ENCODE results near the gene EXTL1. TPM values are rescaled to one million over a fixed set of nuclear protein-coding genes. Genes with fewer than 3 reads are reported as not detected.

EXTL1 gene
- polyA plus RNA-seq, 6 donors from 2014 or later: not detected

- Mint-ChIP-seq H3K4me3 (no peak overlapping the region), H3K4me1 (no peaks in the 10 kb centered on the region), H3K27ac (no peak overlapping the region), H3K9me3 (no peaks in the 10 kb centered on the region), H3K36me3 (no peaks in the 10 kb centered on the region), H3K27me3 (peaks cover 29 to 58% (median 50%) of the 10 kb centered on the region in 3 donors)
- ATAC-seq (ENCODE audit: low read depth in 2 of 2) (no peak), DNase-seq (no peak)
Observed at GRCh38 chr1:26060832-26061574, 39.4 kb downstream of the EXTL1 start.

DNA sequence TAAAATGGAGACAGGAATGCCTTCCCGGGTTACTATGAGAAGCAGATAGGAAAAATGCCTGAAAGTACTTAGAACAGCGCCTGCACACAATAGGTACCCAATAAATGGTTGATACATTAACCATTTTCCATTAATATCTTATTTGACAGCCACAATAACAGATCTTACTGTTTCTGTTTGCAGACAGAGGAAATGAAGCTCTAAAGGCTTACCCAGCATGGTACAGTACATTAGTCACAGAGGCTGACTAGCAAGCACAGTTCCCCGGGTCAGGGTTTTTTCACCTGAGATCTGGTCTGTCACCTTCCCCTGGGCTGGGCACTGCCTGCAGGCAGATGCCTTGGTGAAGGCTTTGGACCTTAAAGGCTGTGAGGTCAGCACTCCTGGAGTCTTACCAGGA is 43.0 kb downstream of the EXTL1 start:
- no peak for ATAC-seq (ENCODE audit: low read depth in 2 of 2)
- no peak overlapping the region for H3K27ac Mint-ChIP-seq

DNA sequence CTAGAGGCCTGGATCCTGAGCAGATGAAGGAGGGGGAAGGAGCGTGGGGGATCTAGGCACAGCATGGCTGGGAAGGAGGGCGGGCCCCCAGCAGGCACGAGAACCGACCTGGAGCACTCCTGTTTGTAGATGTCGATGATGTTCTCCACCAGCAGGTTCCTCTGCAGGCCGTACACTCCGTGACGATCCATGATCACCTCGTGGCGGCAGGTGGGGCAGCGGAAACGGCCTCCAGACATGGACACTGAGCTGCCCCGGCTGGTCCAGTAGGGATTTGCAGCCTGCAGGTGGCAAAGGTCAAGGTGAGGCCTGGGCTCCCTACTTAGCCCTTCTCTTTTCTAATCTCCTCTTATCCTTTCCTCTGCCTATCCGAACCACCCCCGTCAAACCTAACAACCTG is 44.6 kb downstream of the EXTL1 start:
- Mint-ChIP-seq H3K4me1 (no peaks in the 10 kb centered on the region), H3K36me3 (no peaks in the 10 kb centered on the region), H3K27ac (no peak overlapping the region), H3K4me3 (no peak overlapping the region), H3K9me3 (no peaks in the 10 kb centered on the region), H3K27me3 (peaks cover 40 to 51% (median 41%) of the 10 kb centered on the region in 3 donors)
- ATAC-seq (ENCODE audit: low read depth in 2 of 2) (no peak), DNase-seq (no peak)

More for the DNA sequence above, 43.0 kb downstream of the EXTL1 start:
- H3K36me3 Mint-ChIP-seq: no peaks in the 10 kb centered on the region
- H3K4me1 Mint-ChIP-seq: no peaks in the 10 kb centered on the region
- no peak for DNase-seq
- no peaks in the 10 kb centered on the region for H3K9me3 Mint-ChIP-seq
- no peak overlapping the region for H3K4me3 Mint-ChIP-seq
- peaks cover 29 to 57% (median 53%) of the 10 kb centered on the region in 3 donors for H3K27me3 Mint-ChIP-seq

- Mint-ChIP-seq H3K9me3 (no peaks in the 10 kb centered on the region), H3K27ac (no peak overlapping the region), H3K36me3 (no peaks in the 10 kb centered on the region), H3K27me3 (peaks cover 41 to 54% (median 42%) of the 10 kb centered on the region in 3 donors), H3K4me3 (no peak overlapping the region), H3K4me1 (no peaks in the 10 kb centered on the region)
- no peak for DNase-seq
- ATAC-seq (ENCODE audit: low read depth in 2 of 2): no peak
Observed at GRCh38 chr1:26066857-26067256, 45.3 kb downstream of the EXTL1 start.

- ATAC-seq (ENCODE audit: low read depth in 2 of 2) (no peak), DNase-seq (no peak)
- Mint-ChIP-seq H3K27me3 (peaks cover 46 to 57% (median 48%) of the 10 kb centered on the region in 3 donors), H3K4me3 (no peak within 1 kb of the TSS), H3K36me3 (no peaks in the 10 kb centered on the region), H3K27ac (peak within 1 kb of the TSS in 1 of 6 donors; percentile 72), H3K4me1 (no peaks in the 10 kb centered on the region), H3K9me3 (no peaks in the 10 kb centered on the region)
Observed at GRCh38 chr1:26067432-26067911, 45.9 kb downstream of the EXTL1 start, which contains the start of gene TRIM63. Gene TRIM63, minus strand, starts transcription at chr1:26067630. Its CDS starts 136 bp downstream, at chr1:26067494.

DNA sequence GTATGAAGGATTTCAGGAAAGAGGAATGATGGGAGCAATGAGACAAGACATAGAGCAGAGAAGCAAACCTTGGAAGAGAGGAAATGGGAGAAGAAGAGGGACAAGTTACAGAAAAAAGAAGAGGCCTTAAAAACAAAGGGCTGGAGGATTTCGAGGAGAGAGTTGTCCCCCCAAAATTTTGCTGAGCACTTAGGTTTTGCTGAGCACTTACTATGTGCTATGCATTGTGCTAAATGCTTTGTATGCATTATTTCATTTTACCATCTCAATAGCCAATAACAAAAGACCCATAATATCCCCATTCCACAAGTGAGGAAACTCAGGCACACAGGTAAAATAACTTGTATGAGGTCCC is 48.3 kb downstream of the EXTL1 start:
- Mint-ChIP-seq H3K4me1 (no peaks in the 10 kb centered on the region), H3K4me3 (no peak overlapping the region), H3K27ac (no peak overlapping the region), H3K36me3 (no peaks in the 10 kb centered on the region), H3K27me3 (peaks cover 36 to 63% (median 41%) of the 10 kb centered on the region in 3 donors), H3K9me3 (no peaks in the 10 kb centered on the region)
- DNase-seq (no peak), ATAC-seq (ENCODE audit: low read depth in 2 of 2) (no peak)

GRCh38 chr1:26070296-26070962 is 48.9 kb downstream of the EXTL1 start:
- ATAC-seq (ENCODE audit: low read depth in 2 of 2): no peak
- Mint-ChIP-seq H3K36me3 (no peaks in the 10 kb centered on the region), H3K4me3 (no peak overlapping the region), H3K9me3 (no peaks in the 10 kb centered on the region), H3K27me3 (peaks cover 36 to 60% (median 41%) of the 10 kb centered on the region in 3 donors), H3K4me1 (no peaks in the 10 kb centered on the region), H3K27ac (no peak overlapping the region)
- DNase-seq: no peak

GRCh38 chr1:26070963-26071342 is 49.4 kb downstream of the EXTL1 start:
- Mint-ChIP-seq H3K27ac (no peak overlapping the region), H3K27me3 (peaks cover 38 to 55% (median 41%) of the 10 kb centered on the region in 3 donors), H3K4me3 (no peak overlapping the region), H3K36me3 (no peaks in the 10 kb centered on the region), H3K9me3 (no peaks in the 10 kb centered on the region), H3K4me1 (no peaks in the 10 kb centered on the region)
- ATAC-seq (ENCODE audit: low read depth in 2 of 2) (no peak), DNase-seq (no peak)

DNA sequence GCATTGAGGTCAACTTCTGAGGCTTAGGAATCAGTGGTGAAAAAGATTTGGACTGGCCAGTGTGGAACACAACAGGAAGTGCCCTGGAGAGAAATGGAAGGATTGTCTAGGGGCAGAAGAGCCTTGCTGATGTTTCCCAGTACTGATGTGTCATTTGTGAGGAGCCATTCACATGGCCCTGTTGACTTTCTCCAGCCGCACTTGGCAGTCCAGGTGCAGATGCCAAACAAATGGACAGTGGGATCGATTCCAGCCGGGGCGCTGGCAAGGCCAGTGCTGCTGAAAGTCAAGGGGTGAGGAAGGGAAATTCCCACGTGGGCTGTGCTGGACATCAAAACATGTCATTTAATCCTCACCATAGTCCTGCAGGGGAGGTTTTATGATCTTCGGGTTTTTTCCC is 50.7 kb downstream of the EXTL1 start:
- Mint-ChIP-seq H3K4me1 (no peaks in the 10 kb centered on the region), H3K9me3 (no peaks in the 10 kb centered on the region), H3K27ac (no peak overlapping the region), H3K27me3 (peaks cover 39 to 53% (median 41%) of the 10 kb centered on the region in 3 donors), H3K36me3 (no peaks in the 10 kb centered on the region), H3K4me3 (no peak overlapping the region)
- DNase-seq (no peak), ATAC-seq (ENCODE audit: low read depth in 2 of 2) (no peak)

DNA sequence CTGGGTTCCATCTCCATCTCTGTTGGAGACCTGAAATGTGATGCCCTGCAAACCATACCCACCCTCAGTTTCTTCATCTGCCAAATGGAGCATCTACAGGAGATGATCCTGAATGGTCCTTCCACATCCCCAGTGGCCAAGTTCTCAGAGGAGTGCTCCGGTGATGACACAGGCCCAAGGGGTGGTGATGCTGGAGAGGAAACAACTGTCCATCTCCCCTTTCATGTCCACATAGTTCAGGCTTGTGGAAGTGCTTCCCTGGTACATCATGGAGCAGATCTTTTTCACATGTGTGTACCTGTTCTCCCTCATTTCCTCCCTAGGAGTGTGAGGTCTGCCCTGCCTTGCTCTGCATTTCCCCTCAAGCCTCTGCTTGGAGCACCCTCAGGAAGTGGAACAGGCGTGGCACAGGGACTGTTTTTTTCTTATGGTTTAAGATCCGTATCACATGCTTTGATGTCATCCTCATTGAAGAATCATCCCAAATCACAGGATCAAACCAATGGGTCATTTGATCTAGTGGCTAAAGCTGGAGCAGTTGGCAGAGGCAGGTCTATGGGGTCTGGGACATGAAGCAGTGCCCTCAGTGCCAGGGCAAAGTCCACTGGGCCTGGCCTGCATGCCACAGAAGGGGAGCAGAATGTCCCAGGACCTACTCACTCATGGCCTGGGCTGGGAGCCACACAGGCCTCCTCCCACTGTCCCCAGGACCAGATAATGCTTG is 54.0 kb downstream of the EXTL1 start:
- Mint-ChIP-seq H3K4me1 (no peaks in the 10 kb centered on the region), H3K4me3 (no peak overlapping the region)

GRCh38 chr1:26077524-26077923 is 55.9 kb downstream of the EXTL1 start:
- Mint-ChIP-seq H3K4me3 (no peak overlapping the region), H3K27me3 (peaks cover 6 to 24% (median 17%) of the 10 kb centered on the region in 3 donors), H3K4me1 (no peaks in the 10 kb centered on the region), H3K27ac (peak overlapping the region in 1 of 6 donors; percentile 70), H3K9me3 (no peaks in the 10 kb centered on the region), H3K36me3 (no peaks in the 10 kb centered on the region)
- ATAC-seq (ENCODE audit: low read depth in 2 of 2) (no peak), DNase-seq (no peak)

More for the DNA sequence above, 54.0 kb downstream of the EXTL1 start:
- Mint-ChIP-seq H3K9me3 (no peaks in the 10 kb centered on the region), H3K36me3 (no peaks in the 10 kb centered on the region), H3K27ac (no peak overlapping the region), H3K27me3 (peaks cover 16 to 40% (median 26%) of the 10 kb centered on the region in 3 donors)
- ATAC-seq (ENCODE audit: low read depth in 2 of 2): no peak
- DNase-seq: no peak

GRCh38 chr1:26078286-26079177 is 57.0 kb downstream of the EXTL1 start:
- DNase-seq: no peak
- Mint-ChIP-seq H3K4me1 (no peaks in the 10 kb centered on the region), H3K4me3 (no peak overlapping the region), H3K27ac (peak overlapping the region in 1 of 6 donors; percentile 12), H3K27me3 (peaks cover 6 to 15% (median 13%) of the 10 kb centered on the region in 3 donors), H3K9me3 (no peaks in the 10 kb centered on the region), H3K36me3 (no peaks in the 10 kb centered on the region)
- no peak for ATAC-seq (ENCODE audit: low read depth in 2 of 2)

DNA sequence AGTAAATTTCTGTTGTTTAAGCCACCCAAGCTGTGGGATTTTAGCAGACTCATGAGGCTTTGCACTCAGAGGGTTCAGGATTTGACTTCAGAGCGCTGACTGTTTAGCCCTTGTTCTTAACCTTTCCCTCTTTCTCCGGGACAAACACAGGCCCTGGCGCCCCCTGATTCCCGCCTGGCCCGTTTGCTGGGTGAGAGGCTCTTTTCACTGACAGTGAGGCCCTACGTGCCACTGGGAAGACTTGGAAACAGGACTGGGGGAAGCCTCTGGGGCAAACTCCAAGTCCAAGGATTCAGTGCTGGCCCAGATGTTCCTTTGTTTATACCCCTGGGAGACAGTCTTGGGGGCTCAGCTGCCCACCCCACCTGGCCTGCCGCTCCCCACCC is 57.6 kb downstream of the EXTL1 start:
- H3K4me3 Mint-ChIP-seq: no peak overlapping the region
- H3K36me3 Mint-ChIP-seq: peaks cover 0 to 3% of the 10 kb centered on the region in 2 donors
- DNase-seq (no peak), ATAC-seq (ENCODE audit: low read depth in 2 of 2) (no peak)
- no peak overlapping the region for H3K27ac Mint-ChIP-seq
- H3K27me3 Mint-ChIP-seq: peaks cover 8 to 19% (median 16%) of the 10 kb centered on the region in 3 donors
- H3K4me1 Mint-ChIP-seq: no peaks in the 10 kb centered on the region
- H3K9me3 Mint-ChIP-seq: no peaks in the 10 kb centered on the region

All from naive B cell (primary cell).